Neuronal stem cell (in vitro differentiated cells): Measurements from ENCODE around the gene PTPRD.

Experiments
- DNase-seq: peaks from one replicate; pipeline ENCODE4 v3.0.0-alpha.2; 2013; ENCODE audit warnings: low spot score
- H2AFZ ChIP-seq: one replicate; pipeline ENCODE4 v1.6.1; 2013; ENCODE audit warnings: mild to moderate bottlenecking, low read length, inconsistent platforms
- H2AK5ac ChIP-seq: 2 replicates; pipeline ENCODE4 v1.6.1; 2013; ENCODE audit warnings: low read depth, mild to moderate bottlenecking, inconsistent platforms, low read length, moderate library complexity, mixed read lengths
- H2BK120ac ChIP-seq: 2 replicates; pipeline ENCODE4 v1.6.1; 2013; ENCODE audit warnings: low read depth, mild to moderate bottlenecking, inconsistent platforms, low read length, moderate library complexity, mixed read lengths
- H2BK12ac ChIP-seq: one replicate; pipeline ENCODE4 v1.6.1; 2013; ENCODE audit warnings: low read length, inconsistent platforms
- H2BK15ac ChIP-seq: 2 replicates; pipeline ENCODE4 v1.6.1; 2013; ENCODE audit warnings: mild to moderate bottlenecking, low read length, inconsistent platforms, mixed read lengths
- H2BK5ac ChIP-seq: one replicate; pipeline ENCODE4 v1.6.1; 2013; ENCODE audit warnings: inconsistent platforms, mild to moderate bottlenecking, low read length, moderate library complexity
- H3K14ac ChIP-seq: one replicate; pipeline ENCODE4 v1.6.1; 2013; ENCODE audit warnings: low read length, inconsistent platforms
- H3K18ac ChIP-seq: 2 replicates; pipeline ENCODE4 v1.6.1; 2013; ENCODE audit warnings: low read length, inconsistent platforms
- H3K23ac ChIP-seq: 2 replicates; pipeline ENCODE4 v1.6.1; 2013; ENCODE audit warnings: low read depth, mild to moderate bottlenecking, mixed read lengths, low read length, inconsistent platforms; ENCODE audit not compliant: poor library complexity
- H3K27ac ChIP-seq: replicated peaks from 3 replicates; pipeline ENCODE4 v1.5.1; 2013; ENCODE audit warnings: low read length, inconsistent platforms
- H3K27me3 ChIP-seq, 3 experiments: 2 replicates each; pipeline ENCODE4 v1.6.1; 2013; ENCODE audit warnings: low read length in 3 of 3, mild to moderate bottlenecking in 2 of 3, inconsistent platforms in 1 of 3, low read depth in 1 of 3, mixed read lengths in 1 of 3, moderate library complexity in 1 of 3; ENCODE audit not compliant: control insufficient read depth in 3 of 3, insufficient read depth in 3 of 3
- H3K36me3 ChIP-seq, 2 donors: replicated peaks in 1 of 2; 2 replicates each; pipeline ENCODE4 v1.6.1; 2013; ENCODE audit warnings: low read length in 2 of 2; ENCODE audit not compliant: control insufficient read depth in 2 of 2, insufficient read depth in 2 of 2
- H3K4ac ChIP-seq: 2 replicates; pipeline ENCODE4 v1.6.1; 2013; ENCODE audit warnings: inconsistent platforms, mild to moderate bottlenecking, low read length, moderate library complexity
- H3K4me1 ChIP-seq, 2 donors: 1 replicate in 1 of 2; 2 replicates in 1 of 2; pipeline ENCODE4 v1.6.1; 2013; ENCODE audit warnings: low read length in 2 of 2, low read depth in 1 of 2; ENCODE audit not compliant: control insufficient read depth in 2 of 2, insufficient read depth in 1 of 2
- H3K4me2 ChIP-seq: one replicate; pipeline ENCODE4 v1.6.1; 2013; ENCODE audit warnings: mild to moderate bottlenecking, low read length, inconsistent platforms; ENCODE audit not compliant: insufficient read depth, poor library complexity, severe bottlenecking
- H3K4me3 ChIP-seq, 2 donors: 2 replicates each; pipeline ENCODE4 v1.5.1; 2013; ENCODE audit warnings: low read length in 2 of 2, mild to moderate bottlenecking in 2 of 2, inconsistent platforms in 1 of 2, moderate library complexity in 1 of 2
- H3K79me1 ChIP-seq: one replicate; pipeline ENCODE4 v1.6.1; 2013; ENCODE audit warnings: low read depth, mild to moderate bottlenecking, inconsistent platforms, low read length, moderate library complexity
- H3K9ac ChIP-seq: one replicate; pipeline ENCODE4 v1.6.1; 2013; ENCODE audit warnings: mild to moderate bottlenecking, low read depth, low read length, inconsistent platforms; ENCODE audit not compliant: poor library complexity
- H3K9me3 ChIP-seq, 2 donors: replicated peaks in 1 of 2; 2 replicates each; pipeline versions ENCODE3 to v1.6.1; 2013; ENCODE audit warnings: low read length in 2 of 2, mild to moderate bottlenecking in 2 of 2, inconsistent platforms in 1 of 2, low read depth in 1 of 2, mixed read lengths in 1 of 2, moderate library complexity in 1 of 2; ENCODE audit not compliant: control insufficient read depth in 2 of 2, insufficient read depth in 1 of 2
- H4K8ac ChIP-seq: one replicate; pipeline ENCODE4 v1.6.1; 2013; ENCODE audit warnings: low read depth, mild to moderate bottlenecking, inconsistent platforms, low read length, moderate library complexity
- H4K91ac ChIP-seq: one replicate; pipeline ENCODE4 v1.6.1; 2013; ENCODE audit warnings: low read length, low read depth, mild to moderate bottlenecking, inconsistent platforms; ENCODE audit not compliant: poor library complexity
- WGBS, 2 donors: extraction: QIAGEN DNeasy Blood & Tissue Kit; methylation state at CpG; one replicate each; pipeline ENCODE4 v1.1.7; 2013; ENCODE audit warnings: missing lambda C conversion rate in 2 of 2, mixed read lengths in 1 of 2; ENCODE audit not compliant: insufficient read length in 2 of 2, insufficient replicate concordance in 1 of 2; ENCODE audit errors: extremely low coverage in 2 of 2; 5-methylcytosine and 5-hydroxymethylcytosine counted together

Gene PTPRD

DNA sequence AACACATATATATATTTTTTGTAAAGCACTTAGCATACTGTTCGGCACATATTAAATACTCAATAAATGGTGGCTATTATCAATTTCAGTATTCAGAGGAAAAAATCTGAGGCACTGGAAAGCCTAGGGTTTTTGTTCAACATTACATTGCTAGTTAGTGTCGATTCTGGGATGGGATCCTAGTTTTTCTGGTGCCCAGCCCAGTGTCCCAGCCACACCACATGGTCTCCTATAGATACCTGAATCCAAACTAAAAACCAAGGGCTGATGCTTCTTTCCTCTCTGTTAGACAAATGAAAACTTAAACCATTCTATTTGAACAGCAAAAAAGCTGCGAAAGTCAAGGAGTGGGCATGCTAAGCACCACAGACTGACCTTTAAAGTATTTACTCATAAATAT lies 2002.5 kb downstream of the PTPRD start:
- Histone ChIP-seq H3K4me1 (peaks cover 7 to 12% of the 10 kb centered on the region in 2 donors), H3K23ac (no peak overlapping the region), H3K9me3 (no peaks in the 10 kb centered on the region), H2BK15ac (no peak overlapping the region), H2BK5ac (no peak overlapping the region), H2AFZ (no peak overlapping the region), H3K18ac (no peak overlapping the region), H3K79me1 (no peaks in the 10 kb centered on the region), H3K27me3 (no peaks in the 10 kb centered on the region), H3K4ac (no peak overlapping the region), H3K36me3 (no peaks in the 10 kb centered on the region), H4K91ac (no peak overlapping the region), H4K8ac (no peak overlapping the region), H3K27ac (no peak overlapping the region), H2AK5ac (no peak overlapping the region), H3K9ac (no peak overlapping the region), H2BK120ac (no peak overlapping the region), H3K4me2 (no peak overlapping the region), H3K14ac (no peak overlapping the region), H3K4me3 (no peak overlapping the region), H2BK12ac (no peak overlapping the region)
- WGBS, 2 donors = no CpG with 5 or more reads among the region's 3 CpGs
- no peak for DNase-seq

DNA sequence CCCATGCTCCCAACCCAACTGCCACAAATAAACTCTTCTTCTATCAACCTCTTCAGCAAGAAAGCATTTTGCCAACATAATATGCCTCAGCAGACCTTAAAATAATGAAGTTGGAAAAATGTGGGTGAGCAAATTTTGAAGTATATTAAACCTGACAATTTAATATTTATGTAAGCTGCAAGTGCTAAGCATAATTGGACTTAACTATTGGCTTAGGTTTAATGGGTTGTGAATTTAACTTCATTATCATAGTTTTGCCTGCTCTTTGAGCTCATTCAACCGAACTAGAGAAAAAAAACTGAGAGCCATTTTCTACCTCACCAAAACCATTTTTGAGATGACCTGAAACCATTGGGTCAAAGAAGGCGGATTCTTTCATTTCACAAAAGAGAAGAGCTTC lies 2007.7 kb downstream of the PTPRD start:
- no peak overlapping the region for H3K27ac ChIP-seq
- DNase-seq = no peak
- H2AK5ac ChIP-seq = no peak overlapping the region
- H3K9me3 ChIP-seq = no peaks in the 10 kb centered on the region
- H3K23ac ChIP-seq = no peak overlapping the region
- H3K18ac ChIP-seq = no peak overlapping the region
- no CpG with 5 or more reads among the region's 2 CpGs for WGBS, 2 donors
- no peak overlapping the region for H3K14ac ChIP-seq
- no peak overlapping the region for H3K4me3 ChIP-seq
- H2BK5ac ChIP-seq = no peak overlapping the region
- no peak overlapping the region for H3K4ac ChIP-seq
- H2BK12ac ChIP-seq = no peak overlapping the region
- H2AFZ ChIP-seq = no peak overlapping the region
- H3K79me1 ChIP-seq = no peaks in the 10 kb centered on the region
- H4K91ac ChIP-seq = no peak overlapping the region
- peaks cover 0 to 3% of the 10 kb centered on the region in 2 donors for H3K4me1 ChIP-seq
- no peak overlapping the region for H2BK15ac ChIP-seq
- H3K27me3 ChIP-seq = no peaks in the 10 kb centered on the region
- no peak overlapping the region for H4K8ac ChIP-seq
- no peak overlapping the region for H3K4me2 ChIP-seq
- no peaks in the 10 kb centered on the region for H3K36me3 ChIP-seq
- H3K9ac ChIP-seq = no peak overlapping the region
- no peak overlapping the region for H2BK120ac ChIP-seq

DNA sequence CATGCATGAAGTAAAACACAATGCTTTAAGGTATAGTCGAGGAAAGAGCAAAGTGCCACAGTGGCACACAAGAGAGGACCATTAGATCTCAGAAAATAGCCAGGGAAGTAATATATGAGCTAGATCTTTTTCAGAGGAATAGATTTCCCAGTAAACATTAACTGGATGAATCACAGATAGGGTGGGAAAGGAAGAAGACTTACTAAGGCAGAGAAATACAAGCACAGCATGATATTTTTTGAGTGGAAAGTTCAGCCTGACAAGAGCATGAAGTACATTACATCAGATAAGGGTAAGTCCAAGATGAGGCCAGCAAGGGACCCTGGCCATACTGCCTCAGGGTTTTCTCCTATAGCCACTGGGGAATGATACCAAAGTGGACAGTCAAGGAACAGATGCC lies 2008.6 kb downstream of the PTPRD start:
- Histone ChIP-seq H2BK5ac (no peak overlapping the region), H4K91ac (no peak overlapping the region), H2BK120ac (no peak overlapping the region), H3K4ac (no peak overlapping the region), H3K79me1 (no peaks in the 10 kb centered on the region), H3K27ac (no peak overlapping the region), H3K4me2 (no peak overlapping the region), H2AK5ac (no peak overlapping the region), H3K23ac (no peak overlapping the region), H3K4me1 (peaks cover 0 to 6% of the 10 kb centered on the region in 2 donors), H3K9me3 (no peaks in the 10 kb centered on the region), H3K36me3 (no peaks in the 10 kb centered on the region), H3K14ac (no peak overlapping the region), H2AFZ (no peak overlapping the region), H2BK12ac (no peak overlapping the region), H3K4me3 (no peak overlapping the region), H4K8ac (no peak overlapping the region), H3K18ac (no peak overlapping the region), H3K27me3 (no peaks in the 10 kb centered on the region), H2BK15ac (no peak overlapping the region), H3K9ac (no peak overlapping the region)
- no CpG with 5 or more reads among the region's 1 CpG for WGBS, 2 donors
- no peak for DNase-seq

DNA sequence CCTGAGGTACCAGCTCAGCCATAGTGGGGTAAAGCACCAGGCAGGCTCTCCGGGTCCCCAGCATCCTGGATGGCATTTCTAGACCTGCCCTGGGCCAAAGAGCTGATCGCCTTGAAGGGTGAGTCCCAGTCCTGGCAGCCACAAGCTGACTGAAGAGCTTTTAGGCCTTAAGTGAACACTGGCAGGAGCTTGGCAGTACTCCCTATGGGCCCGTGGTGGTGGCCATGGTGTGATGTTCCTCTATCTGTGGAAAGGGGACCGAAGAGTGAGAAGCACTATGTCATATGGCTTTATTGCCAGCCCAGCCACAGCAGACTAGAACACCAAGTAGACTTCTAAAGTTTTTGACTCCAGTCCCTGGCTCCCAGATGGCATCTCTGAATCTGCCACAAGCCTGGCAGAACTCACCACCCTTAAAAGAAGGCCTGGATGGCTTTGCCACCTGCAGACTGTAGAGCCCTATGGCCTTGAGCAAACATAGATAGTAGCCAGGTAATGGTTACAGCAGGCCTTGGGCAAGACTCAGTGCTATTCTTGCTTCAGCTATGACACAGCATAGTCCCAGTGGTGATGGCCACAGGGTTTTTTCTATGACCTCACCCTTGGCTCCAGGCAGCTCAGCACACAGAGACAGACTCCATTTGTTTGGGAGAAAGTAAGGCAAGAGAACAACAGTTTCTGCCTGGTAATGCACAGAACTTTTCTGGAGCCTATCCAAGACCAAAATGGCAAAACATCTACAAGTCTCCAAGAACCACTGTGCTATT lies 2011.7 kb downstream of the PTPRD start:
- H2AK5ac ChIP-seq = no peak overlapping the region
- no peak overlapping the region for H4K8ac ChIP-seq
- no peak overlapping the region for H3K14ac ChIP-seq
- H2BK5ac ChIP-seq = no peak overlapping the region
- no peaks in the 10 kb centered on the region for H3K9me3 ChIP-seq
- no peak overlapping the region for H3K9ac ChIP-seq
- H3K79me1 ChIP-seq = no peaks in the 10 kb centered on the region
- H3K4me3 ChIP-seq = no peak overlapping the region
- no peak for DNase-seq
- peaks cover 0 to 4% of the 10 kb centered on the region in 2 donors for H3K4me1 ChIP-seq
- no peak overlapping the region for H3K23ac ChIP-seq
- H2AFZ ChIP-seq = no peak overlapping the region
- no CpG with 5 or more reads among the region's 4 CpGs for WGBS, 2 donors
- H4K91ac ChIP-seq = no peak overlapping the region
- no peak overlapping the region for H3K27ac ChIP-seq
- H2BK12ac ChIP-seq = no peak overlapping the region
- H3K4me2 ChIP-seq = no peak overlapping the region
- no peak overlapping the region for H2BK15ac ChIP-seq
- no peaks in the 10 kb centered on the region for H3K36me3 ChIP-seq
- H3K27me3 ChIP-seq = no peaks in the 10 kb centered on the region
- H3K18ac ChIP-seq = peak overlapping the region; percentile 45
- H2BK120ac ChIP-seq = no peak overlapping the region
- no peak overlapping the region for H3K4ac ChIP-seq
